Testis (tissue), 3 donors: ENCODE results near the gene RNF213. TPM values are rescaled to one million over a fixed set of nuclear protein-coding genes. Genes with fewer than 3 reads are reported as not detected.

Experiments
- DNase-seq: peaks from one replicate; pipeline ENCODE4 v3.0.0-alpha.2; 2019
- H3K27ac ChIP-seq, 2 donors: fragments of 200-600 bp; sonication (generic); one replicate each; pipeline ENCODE4 v1.5.1; 2019
- H3K27me3 ChIP-seq: fragments of 200-600 bp; sonication (generic); one replicate; pipeline ENCODE4 v1.5.1; 2019
- H3K36me3 ChIP-seq: fragments of 200-600 bp; sonication (generic); one replicate; pipeline ENCODE4 v1.5.1; 2017; ENCODE audit warnings: low read depth; ENCODE audit errors: missing control alignments
- H3K4me1 ChIP-seq: fragments of 200-600 bp; sonication (generic); one replicate; pipeline ENCODE4 v1.5.1; 2019
- H3K4me3 ChIP-seq, 2 donors: fragments of 200-600 bp; sonication (generic); one replicate each; pipeline ENCODE4 v1.5.1; 2017 to 2019
- H3K9me3 ChIP-seq: fragments of 200-600 bp; sonication (generic); one replicate; pipeline ENCODE4 v1.5.1; 2017
- CTCF ChIP-seq, 3 experiments: fragments of 450-650 bp in 2 of 3; fragments of 200-600 bp in 1 of 3; sonication (generic) in 1 of 3; IDR thresholded peaks; one replicate each; pipeline ENCODE4 v1.5.1; 2016 to 2019; ENCODE audit warnings: antibody characterized with exemption in 3 of 3, mild to moderate bottlenecking in 2 of 3, moderate library complexity in 1 of 3
- POLR2A ChIP-seq: fragments of 450-650 bp; IDR thresholded peaks from one replicate; pipeline ENCODE4 v1.6.1; 2017; ENCODE audit warnings: antibody characterized with exemption, mild to moderate bottlenecking, moderate library complexity
- WGBS, 2 donors: methylation state at CpG; one replicate each; pipeline ENCODE4 v1.1.5; 2018; 5-methylcytosine and 5-hydroxymethylcytosine counted together
- intact Hi-C: fragments of 100-400 bp; cut with DNase I; formaldehyde crosslinking; loops from one replicate; pipeline ENCODE4 v1.15.1; 2023; ENCODE audit warnings: low total_unique reads
- polyA plus RNA-seq: library from polyadenylated mRNA; stranded (reverse); fragments of 350-450 nt; fragmentation: Illumina TruSeq; extraction: RNeasy Lipid Tissue Mini Kit (QIAGEN cat#74804); gene quantifications from one replicate; pipeline ENCODE4 v1.2.3, GENCODE V29; 2014; ENCODE audit warnings: low read depth, low replicate concordance; ENCODE audit not compliant: insufficient read depth
- total RNA-seq, 2 donors: library from RNA; depleted of rRNA; stranded (reverse); fragments of >200 nt; gene quantifications; one replicate each; pipeline ENCODE4 v1.2.3, GENCODE V29; 2016

Gene RNF213
- total and polyA plus RNA-seq, 3 donors from 2014 or later = 25.3 to 68.9 (median 66.9) TPM

DNA sequence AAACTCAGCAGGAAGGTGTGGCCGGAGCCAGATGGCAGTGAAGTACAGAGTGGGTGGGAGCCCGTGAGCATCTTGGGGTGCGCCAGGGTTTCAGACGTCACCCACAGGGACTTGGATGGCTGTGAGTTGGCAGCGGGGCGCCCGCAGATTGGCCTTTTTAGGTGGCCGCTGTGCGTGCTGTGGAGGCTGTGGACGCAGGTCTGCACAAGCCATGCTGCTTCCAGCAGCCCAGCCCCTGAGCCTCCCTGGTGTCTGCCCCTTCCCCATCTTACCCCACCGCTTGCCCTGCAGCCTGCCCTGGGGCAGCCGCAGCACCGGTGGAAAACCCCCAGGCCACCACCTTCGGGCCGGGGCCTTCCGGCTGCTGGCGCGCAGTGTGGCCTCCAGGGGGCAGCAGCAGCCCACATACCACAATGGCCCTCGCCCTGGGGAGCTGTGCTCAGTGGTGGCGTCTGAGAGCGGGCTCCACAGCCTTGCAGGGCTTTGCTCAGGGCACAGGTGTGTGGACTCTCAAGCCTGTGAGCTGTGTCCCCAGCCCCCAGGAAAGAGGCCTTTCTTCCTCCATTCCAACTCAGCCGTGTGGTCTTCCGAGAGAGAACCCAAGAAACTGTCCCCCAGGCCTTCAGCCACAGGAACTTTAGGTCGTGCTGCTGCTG is 166.1 kb downstream of the RNF213 start:
- Histone ChIP-seq H3K4me1 (no peaks in the 10 kb centered on the region), H3K9me3 (no peaks in the 10 kb centered on the region), H3K27ac (no peak overlapping the region), H3K4me3 (no peak overlapping the region), H3K36me3 (no peaks in the 10 kb centered on the region), H3K27me3 (no peaks in the 10 kb centered on the region)
- TF ChIP-seq POLR2A (no peak), CTCF (IDR thresholded peaks at IDR 0.05) (peak; percentile 88 to 94 (median 92))
- DNase-seq = peak; percentile 76
- 61 to 84% methylated on average over 10 to 24 of the region's 24 CpGs for WGBS, 2 donors
- intact Hi-C loops = loop anchor here (5.0 kb wide), 1 partner anchor 556 kb away; no protein-coding TSS in a partner anchor

DNA sequence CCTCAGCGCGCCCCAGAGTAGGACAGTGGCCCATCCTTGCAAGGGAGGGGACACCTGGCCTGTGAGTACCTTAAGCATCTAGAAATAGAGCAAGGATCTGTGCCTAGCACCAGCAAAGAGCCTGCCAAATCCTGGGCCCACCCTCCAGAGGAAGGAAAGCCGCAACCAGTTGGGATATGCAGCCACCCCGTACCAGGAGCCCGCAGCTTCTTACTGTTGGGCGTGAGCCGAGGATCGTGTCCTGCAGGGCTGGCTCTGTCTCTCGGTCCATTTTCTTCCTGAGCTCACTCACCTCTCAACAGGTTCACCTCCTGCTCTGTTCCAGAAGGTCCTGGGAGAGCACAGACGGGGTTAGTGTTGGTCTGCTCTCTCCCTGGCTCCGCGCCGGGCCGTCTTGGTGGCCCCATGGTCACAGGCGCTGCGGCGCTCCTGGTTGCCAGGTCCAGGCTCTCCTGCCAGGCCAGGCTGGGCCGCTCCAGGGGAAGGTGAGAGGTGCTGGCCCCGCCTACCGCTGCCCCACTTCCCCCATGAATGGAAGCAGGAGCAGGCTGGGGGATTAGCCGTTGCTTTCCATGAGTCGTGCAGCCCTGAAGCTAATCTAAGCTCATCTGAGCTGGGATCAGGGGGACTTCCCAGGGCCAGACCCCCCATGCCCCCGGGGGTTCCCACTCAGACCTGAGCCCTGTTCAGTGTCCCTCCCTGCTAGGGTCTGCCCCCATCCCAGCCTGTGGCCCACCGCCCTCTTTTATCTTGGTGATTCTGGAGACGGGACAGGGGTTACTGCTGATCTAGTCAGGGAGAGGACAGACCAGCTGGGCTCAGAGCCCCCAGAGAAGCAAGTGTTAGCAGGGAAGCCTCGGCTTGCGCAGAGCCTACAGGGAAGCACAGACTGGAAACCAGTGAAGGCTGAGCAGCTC is 167.0 kb downstream of the RNF213 start:
- Histone ChIP-seq H3K36me3 (no peaks in the 10 kb centered on the region), H3K27me3 (no peaks in the 10 kb centered on the region), H3K4me1 (no peaks in the 10 kb centered on the region), H3K9me3 (no peaks in the 10 kb centered on the region), H3K4me3 (no peak overlapping the region), H3K27ac (no peak overlapping the region)
- TF ChIP-seq CTCF (IDR thresholded peaks at IDR 0.05) (no peak), POLR2A (no peak)
- no peak for DNase-seq
- 91 to 97% methylated on average over 14 to 27 of the region's 27 CpGs for WGBS, 2 donors
- intact Hi-C loops = loop anchor here (5.0 kb wide), 1 partner anchor 555 kb away; no protein-coding TSS in a partner anchor

DNA sequence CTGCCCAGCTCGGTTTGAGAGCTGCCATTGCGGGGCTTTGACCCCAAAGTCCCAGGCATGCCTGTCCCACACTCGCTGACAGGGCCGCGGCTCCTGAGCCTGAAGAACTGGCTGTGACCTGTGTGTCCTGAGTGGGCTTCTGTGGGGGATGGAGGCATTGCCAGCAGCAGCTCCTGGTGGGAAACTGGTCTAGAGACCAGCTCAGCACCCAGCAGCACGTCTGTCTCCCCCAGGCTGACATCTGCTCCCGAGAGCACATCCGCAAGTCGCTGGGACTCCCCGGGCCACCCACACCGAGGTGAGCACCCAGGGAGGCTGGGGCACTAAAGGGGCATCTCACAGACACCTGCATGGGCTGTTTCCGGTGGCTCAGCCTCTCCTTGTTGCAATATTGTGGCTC is 167.7 kb downstream of the RNF213 start:
- WGBS, 2 donors = 89% methylated on average over 12 of the region's 12 CpGs; no CpG with 5 or more reads in 1 of the 2 donors
- intact Hi-C loops = loop anchor here (5.0 kb wide), 1 partner anchor 554 kb away; no protein-coding TSS in a partner anchor
- no peak for DNase-seq
- Histone ChIP-seq H3K4me3 (no peak overlapping the region), H3K9me3 (no peaks in the 10 kb centered on the region), H3K36me3 (no peaks in the 10 kb centered on the region), H3K27me3 (no peaks in the 10 kb centered on the region), H3K4me1 (no peaks in the 10 kb centered on the region), H3K27ac (no peak overlapping the region)
- TF ChIP-seq POLR2A = no peak
- TF ChIP-seq CTCF (IDR thresholded peaks at IDR 0.05) = no peak

DNA sequence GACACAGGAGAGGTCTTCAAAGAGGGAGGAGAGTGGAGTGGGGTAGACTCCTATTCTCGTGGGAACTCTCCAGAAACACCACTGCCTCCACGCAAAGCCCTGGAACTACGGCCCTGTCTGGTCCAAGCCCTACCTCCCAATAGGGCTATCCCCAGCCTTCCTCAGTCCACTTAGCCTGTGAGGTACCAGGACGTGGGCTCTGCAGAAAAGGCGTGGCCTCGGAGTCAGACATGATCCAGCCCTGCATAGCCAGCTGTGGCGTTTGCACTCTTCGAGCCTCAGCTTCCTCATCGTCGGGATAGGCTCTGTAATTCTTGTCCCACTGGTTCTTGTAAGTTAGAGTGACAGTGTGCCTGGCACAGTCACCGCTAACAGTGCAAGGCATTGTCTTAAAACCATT is 168.1 kb downstream of the RNF213 start:
- no peak for DNase-seq
- intact Hi-C loops = loop anchor here (5.0 kb wide), 1 partner anchor 554 kb away; no protein-coding TSS in a partner anchor
- Histone ChIP-seq H3K27me3 (no peaks in the 10 kb centered on the region), H3K4me3 (no peak overlapping the region), H3K36me3 (no peaks in the 10 kb centered on the region), H3K4me1 (no peaks in the 10 kb centered on the region), H3K9me3 (no peaks in the 10 kb centered on the region), H3K27ac (no peak overlapping the region)
- whole genome bisulfite sequencing, 2 donors = 83 to 93% methylated on average over 6 to 11 of the region's 11 CpGs
- TF ChIP-seq CTCF (IDR thresholded peaks at IDR 0.05) (no peak), POLR2A (no peak)
